HG03108 (cell line): ENCODE data around the gene AVEN.
"Not testable (repeated sequence)": the region's sequence is repeated elsewhere in the genome, so short reads cannot be mapped to it uniquely, and the experiment has no call there.

ENCODE experiments used
- ATAC-seq: cut with Tn5 transposase; IDR thresholded peaks from one replicate; pipeline ENCODE4 v1.9.1; 2021; ENCODE audit warnings: moderate library complexity; ENCODE audit not compliant: unreplicated experiment

Gene AVEN

GRCh38 chr15:33852570-33852969, 186.4 kb downstream of the AVEN start:
- ATAC-seq, result no peak

GRCh38 chr15:33852094-33852493, 186.9 kb downstream of the AVEN start:
- ATAC-seq, result no peak

- ATAC-seq, result no peak
Measured at GRCh38 chr15:33851079-33851478, 187.9 kb downstream of the AVEN start.

- no peak for ATAC-seq
Measured at GRCh38 chr15:33848011-33848410, 191.0 kb downstream of the AVEN start.

GRCh38 chr15:33846862-33847261, 192.1 kb downstream of the AVEN start:
- ATAC-seq, result no peak

GRCh38 chr15:33846142-33846541, 192.9 kb downstream of the AVEN start:
- no peak for ATAC-seq

GRCh38 chr15:33844597-33844996, 194.4 kb downstream of the AVEN start:
- no peak for ATAC-seq

- no peak for ATAC-seq
Measured at GRCh38 chr15:33844186-33844585, 194.8 kb downstream of the AVEN start.

- no peak for ATAC-seq
Measured at GRCh38 chr15:33840615-33841014, 198.4 kb downstream of the AVEN start.

- no peak for ATAC-seq
Measured at GRCh38 chr15:33839540-33839939, 199.5 kb downstream of the AVEN start.

GRCh38 chr15:33837294-33837693, 201.7 kb downstream of the AVEN start:
- ATAC-seq, result no peak

- no peak for ATAC-seq
Measured at GRCh38 chr15:33834892-33835743, 203.9 kb downstream of the AVEN start.

GRCh38 chr15:33831646-33832045, 207.4 kb downstream of the AVEN start:
- no peak for ATAC-seq

GRCh38 chr15:33830351-33830750, 208.7 kb downstream of the AVEN start:
- ATAC-seq, result no peak

GRCh38 chr15:33826201-33826600, 212.8 kb downstream of the AVEN start:
- ATAC-seq, result no peak

- no peak for ATAC-seq
Measured at GRCh38 chr15:33825453-33825852, 213.6 kb downstream of the AVEN start.

- no peak for ATAC-seq
Measured at GRCh38 chr15:33823119-33823518, 215.9 kb downstream of the AVEN start.

- no peak for ATAC-seq
Measured at GRCh38 chr15:33822479-33822878, 216.5 kb downstream of the AVEN start.

- ATAC-seq, result not testable (repeated sequence)
Measured at GRCh38 chr15:33819499-33819898, 219.5 kb downstream of the AVEN start.
